ENCODE results near the gene ITM2B.

ITM2B gene

GRCh38 chr13:48315969-48316650 is 83.1 kb downstream of the ITM2B start:
- no peak for DNase-seq (ENCODE audit: extremely low read depth, low read depth)
- no peak overlapping the region for H3K4me3 ChIP-seq (replicated peaks; ENCODE audit: low read depth, low read length)
- TF ChIP-seq, protein P1, sequence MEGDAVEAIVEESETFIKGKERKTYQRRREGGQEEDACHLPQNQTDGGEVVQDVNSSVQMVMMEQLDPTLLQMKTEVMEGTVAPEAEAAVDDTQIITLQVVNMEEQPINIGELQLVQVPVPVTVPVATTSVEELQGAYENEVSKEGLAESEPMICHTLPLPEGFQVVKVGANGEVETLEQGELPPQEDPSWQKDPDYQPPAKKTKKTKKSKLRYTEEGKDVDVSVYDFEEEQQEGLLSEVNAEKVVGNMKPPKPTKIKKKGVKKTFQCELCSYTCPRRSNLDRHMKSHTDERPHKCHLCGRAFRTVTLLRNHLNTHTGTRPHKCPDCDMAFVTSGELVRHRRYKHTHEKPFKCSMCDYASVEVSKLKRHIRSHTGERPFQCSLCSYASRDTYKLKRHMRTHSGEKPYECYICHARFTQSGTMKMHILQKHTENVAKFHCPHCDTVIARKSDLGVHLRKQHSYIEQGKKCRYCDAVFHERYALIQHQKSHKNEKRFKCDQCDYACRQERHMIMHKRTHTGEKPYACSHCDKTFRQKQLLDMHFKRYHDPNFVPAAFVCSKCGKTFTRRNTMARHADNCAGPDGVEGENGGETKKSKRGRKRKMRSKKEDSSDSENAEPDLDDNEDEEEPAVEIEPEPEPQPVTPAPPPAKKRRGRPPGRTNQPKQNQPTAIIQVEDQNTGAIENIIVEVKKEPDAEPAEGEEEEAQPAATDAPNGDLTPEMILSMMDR (IDR thresholded peaks at IDR 0.05; ENCODE audit: low read depth, low read length, missing control alignments) = no peak

- TF ChIP-seq, protein P1 (IDR thresholded peaks at IDR 0.05; ENCODE audit: low read depth, low read length, missing control alignments) = no peak
- no peak overlapping the region for H3K4me3 ChIP-seq (replicated peaks; ENCODE audit: low read depth, low read length)
Measured at GRCh38 chr13:48316826-48317510, 84.0 kb downstream of the ITM2B start.

DNA sequence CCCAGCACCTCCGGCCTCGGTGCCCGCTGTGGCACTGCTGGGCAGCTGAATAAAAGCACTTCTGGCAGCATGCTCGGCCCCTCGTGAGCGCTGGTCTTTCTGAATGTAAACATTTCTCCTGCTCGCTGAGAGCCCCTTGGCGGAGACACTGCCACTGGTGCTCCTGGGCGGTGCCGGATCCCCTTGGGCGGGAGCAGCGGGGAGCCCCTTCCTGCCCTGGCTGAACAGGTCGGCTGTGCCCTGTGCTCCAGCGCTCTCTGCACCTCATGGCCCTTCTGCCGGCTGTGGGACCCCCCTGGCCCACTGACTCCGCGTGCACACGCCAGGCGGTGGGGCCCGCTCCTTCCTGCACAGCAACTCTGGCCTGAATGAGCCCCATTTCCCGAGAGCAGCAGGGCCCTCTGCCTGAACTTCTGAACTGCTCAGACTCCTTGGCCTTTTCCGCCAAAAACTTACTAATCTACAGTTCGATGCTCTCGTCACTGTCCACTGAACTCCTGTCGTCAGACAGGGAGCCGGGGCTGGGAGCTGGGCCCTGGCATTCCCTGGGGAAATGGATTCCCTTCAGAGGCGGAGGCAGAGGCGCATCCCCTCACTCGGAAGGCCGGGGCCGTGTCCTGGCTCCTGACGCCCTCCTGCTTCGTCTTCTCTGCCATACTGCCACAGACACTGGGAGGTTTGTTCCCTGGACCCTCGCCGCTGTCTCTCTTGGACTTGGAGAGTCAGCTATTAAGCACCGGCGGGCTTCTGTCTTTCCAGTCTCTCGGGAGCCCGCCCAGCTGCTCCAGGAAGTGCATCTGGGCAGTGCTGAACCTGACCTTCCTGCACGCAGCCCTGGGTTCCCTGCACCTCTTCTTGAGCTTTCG is 84.7 kb downstream of the ITM2B start:
- no peak for DNase-seq (ENCODE audit: extremely low read depth, low read depth)
- TF ChIP-seq, protein P1 (IDR thresholded peaks at IDR 0.05; ENCODE audit: low read depth, low read length, missing control alignments) = no peak
- H3K4me3 ChIP-seq (replicated peaks; ENCODE audit: low read depth, low read length) = no peak overlapping the region

More at GRCh38 chr13:48316826-48317510, 84.0 kb downstream of the ITM2B start:
- DNase-seq (ENCODE audit: extremely low read depth, low read depth) = no peak

DNA sequence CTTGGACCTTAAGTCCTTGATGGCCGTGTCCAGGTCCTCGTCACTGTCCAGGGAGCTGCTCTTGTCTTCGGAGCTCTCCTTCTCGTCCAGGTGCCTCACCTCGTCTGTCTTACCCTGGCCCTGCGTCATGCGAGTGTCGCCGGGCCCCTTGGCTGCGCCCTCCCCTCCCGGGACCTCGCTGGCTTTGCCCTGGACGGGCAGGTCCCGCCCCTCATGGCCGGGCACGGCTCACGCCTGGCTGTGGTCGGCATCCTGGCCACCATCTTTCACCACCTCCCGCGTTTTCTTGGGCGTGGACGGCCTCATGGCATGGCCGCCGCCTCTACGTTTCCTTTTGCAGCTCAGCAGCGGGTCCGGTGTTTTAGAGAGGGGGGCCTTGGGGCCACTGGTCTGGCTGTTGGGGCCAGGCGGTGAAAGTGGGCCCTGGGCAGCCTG is 85.4 kb downstream of the ITM2B start:
- TF ChIP-seq, protein P1 (IDR thresholded peaks at IDR 0.05; ENCODE audit: low read depth, low read length, missing control alignments) = no peak
- no peak for DNase-seq (ENCODE audit: extremely low read depth, low read depth)
- H3K4me3 ChIP-seq (replicated peaks; ENCODE audit: low read depth, low read length) = no peak overlapping the region

GRCh38 chr13:48318821-48319511 is 86.0 kb downstream of the ITM2B start:
- H3K4me3 ChIP-seq (replicated peaks; ENCODE audit: low read depth, low read length) = no peak overlapping the region
- TF ChIP-seq, protein P1 (IDR thresholded peaks at IDR 0.05; ENCODE audit: low read depth, low read length, missing control alignments) = no peak
- DNase-seq (ENCODE audit: extremely low read depth, low read depth) = no peak

All from HFF-Myc (cell line).